GM23338 (cell line): ENCODE data around the gene ABCA4. TPM values are rescaled to one million over a fixed set of nuclear protein-coding genes. Genes with fewer than 3 reads are reported as not detected.
A peak's percentile ranks its signal among the peaks of the same experiment; 100 is the strongest.

Source experiments
- ATAC-seq: fragments of 200-7000 bp; cut with Tn5 transposase; 3 replicates; pipeline ENCODE4 v1.9.1; 2020
- DNase-seq: peaks from one replicate; pipeline ENCODE4 v3.0.0-alpha.2; 2015; ENCODE audit warnings: low spot score
- H2AFZ ChIP-seq: fragments of 200-600 bp; sonication (generic); 2 replicates; pipeline ENCODE4 v1.8.0; 2016; ENCODE audit warnings: antibody characterized with exemption, mild to moderate bottlenecking, moderate library complexity
- H3F3A ChIP-seq: fragments of 200-600 bp; sonication (generic); replicated peaks from 2 replicates; pipeline ENCODE4 v1.8.0; 2017; ENCODE audit warnings: antibody characterized with exemption, mixed run types, low read depth
- H3K27ac ChIP-seq: fragments of 200-600 bp; sonication (generic); 2 replicates; pipeline ENCODE4 v1.6.1; 2016; ENCODE audit warnings: low read depth
- H3K27me3 ChIP-seq: fragments of 200-600 bp; sonication (generic); 2 replicates; pipeline ENCODE4 v1.8.0; 2016; ENCODE audit warnings: mild to moderate bottlenecking, mixed run types, moderate library complexity; ENCODE audit not compliant: insufficient read depth
- H3K36me3 ChIP-seq: fragments of 200-600 bp; sonication (generic); 2 replicates; pipeline ENCODE4 v1.8.0; 2016; ENCODE audit warnings: mild to moderate bottlenecking; ENCODE audit not compliant: insufficient read depth
- H3K4me1 ChIP-seq: fragments of 200-600 bp; sonication (generic); 2 replicates; pipeline ENCODE4 v1.8.0; 2016; ENCODE audit warnings: mild to moderate bottlenecking, moderate library complexity; ENCODE audit not compliant: insufficient read depth
- H3K4me2 ChIP-seq: fragments of 200-600 bp; sonication (generic); 2 replicates; pipeline ENCODE4 v1.7.1; 2017; ENCODE audit warnings: mixed run types
- H3K4me3 ChIP-seq: fragments of 200-600 bp; sonication (generic); 2 replicates; pipeline ENCODE4 v1.6.1; 2016; ENCODE audit warnings: mixed run types
- H3K79me2 ChIP-seq: fragments of 200-600 bp; sonication (generic); replicated peaks from 2 replicates; pipeline ENCODE4 v1.8.0; 2017; ENCODE audit warnings: mild to moderate bottlenecking; ENCODE audit not compliant: insufficient read depth
- H3K9me2 ChIP-seq: fragments of 200-600 bp; sonication (generic); 2 replicates; pipeline ENCODE4 v1.8.0; 2017; ENCODE audit not compliant: insufficient read depth
- H4K20me1 ChIP-seq: fragments of 200-600 bp; sonication (generic); replicated peaks from 2 replicates; pipeline ENCODE4 v1.8.0; 2017; ENCODE audit warnings: mild to moderate bottlenecking; ENCODE audit not compliant: insufficient read depth
- H3K27ac Mint-ChIP-seq: 2 replicates; pipeline ENCODE4 v1.8.0; 2020; ENCODE audit warnings: inconsistent platforms, mild to moderate bottlenecking, moderate library complexity, mixed read lengths
- H3K27me3 Mint-ChIP-seq: 3 replicates; pipeline ENCODE4 v1.8.0; 2022; ENCODE audit warnings: low read depth, mild to moderate bottlenecking, moderate library complexity, mixed read lengths, inconsistent platforms; ENCODE audit not compliant: insufficient read depth, poor library complexity
- H3K36me3 Mint-ChIP-seq: 3 replicates; pipeline ENCODE4 v1.8.0; 2021; ENCODE audit warnings: low read depth, mild to moderate bottlenecking, inconsistent platforms, moderate library complexity, mixed read lengths
- H3K4me1 Mint-ChIP-seq: 3 replicates; pipeline ENCODE4 v1.8.0; 2020; ENCODE audit warnings: mild to moderate bottlenecking, inconsistent platforms, mixed read lengths
- H3K4me3 Mint-ChIP-seq: 3 replicates; pipeline ENCODE4 v1.8.0; 2021; ENCODE audit warnings: moderate library complexity, mild to moderate bottlenecking, inconsistent platforms, mixed read lengths
- H3K9me3 Mint-ChIP-seq: 3 replicates; pipeline ENCODE4 v1.8.0; 2020; ENCODE audit warnings: moderate library complexity, mild to moderate bottlenecking, inconsistent platforms, mixed read lengths
- CREB1 ChIP-seq: fragments of 250-450 bp; sonication (Bioruptor Pico); IDR thresholded peaks from 2 replicates; pipeline ENCODE4 v1.5.0; 2020; ENCODE audit warnings: low read depth, mild to moderate bottlenecking, moderate library complexity
- EZH2 ChIP-seq: fragments of 200-600 bp; sonication (generic); IDR thresholded peaks from one replicate; pipeline ENCODE4 v1.8.0; 2017; ENCODE audit warnings: antibody characterized with exemption, mild to moderate bottlenecking, low read depth; ENCODE audit not compliant: unreplicated experiment
- EZH2phosphoT487 ChIP-seq: fragments of 200-600 bp; sonication (generic); IDR thresholded peaks from one replicate; pipeline ENCODE4 v1.8.1; 2018; ENCODE audit warnings: antibody characterized with exemption; ENCODE audit not compliant: unreplicated experiment
- JUNB ChIP-seq: IDR thresholded peaks from one replicate; pipeline ENCODE4 v1.6.1; 2016; ENCODE audit warnings: antibody characterized with exemption; ENCODE audit not compliant: unreplicated experiment
- NANOG ChIP-seq: IDR thresholded peaks from 2 replicates; pipeline ENCODE4 v1.6.1; 2016; ENCODE audit warnings: antibody characterized with exemption, borderline replicate concordance
- POLR2AphosphoS5 ChIP-seq: IDR thresholded peaks from 2 replicates; pipeline ENCODE4 v1.6.1; 2016; ENCODE audit warnings: antibody characterized with exemption, low read depth
- STAT1 ChIP-seq: IDR thresholded peaks from one replicate; pipeline ENCODE4 v1.6.1; 2016; ENCODE audit warnings: antibody characterized with exemption; ENCODE audit not compliant: unreplicated experiment
- ZNF114 ChIP-seq: fragments of 250-450 bp; sonication (Bioruptor Pico); IDR thresholded peaks from 2 replicates; pipeline ENCODE4 v1.5.0; 2020; ENCODE audit warnings: mild to moderate bottlenecking, moderate library complexity
- ZNF331 ChIP-seq: fragments of 250-450 bp; sonication (Bioruptor Pico); IDR thresholded peaks from 2 replicates; pipeline ENCODE4 v1.5.0; 2020; ENCODE audit warnings: low read depth, mild to moderate bottlenecking, moderate library complexity
- polyA plus RNA-seq: library from polyadenylated mRNA; unstranded; fragments of >200 nt; fragmentation: Nextera tagmentation; extraction: Ambion mirVana; gene quantifications from 2 replicates; pipeline ENCODE4 v1.2.1, GENCODE V29; 2016
- total RNA-seq: library from RNA; depleted of rRNA; stranded (reverse); fragments of >200 nt; shearing (Covaris generic); gene quantifications from 2 replicates; pipeline ENCODE4 v1.2.3, GENCODE V29; 2014
- TF ChIP-seq, protein P1 (sequence below): IDR thresholded peaks from one replicate; pipeline ENCODE4 v1.6.1; 2018; ENCODE audit warnings: antibody characterized with exemption; ENCODE audit not compliant: unreplicated experiment
- TF ChIP-seq, protein P2 (sequence below): IDR thresholded peaks from 2 replicates; pipeline ENCODE4 v1.6.1; 2016; ENCODE audit warnings: antibody characterized with exemption
- TF ChIP-seq, protein P3 (sequence below): fragments of 250-450 bp; sonication (Bioruptor Pico); IDR thresholded peaks from 2 replicates; pipeline ENCODE4 v1.5.0; 2020; ENCODE audit warnings: mild to moderate bottlenecking, moderate library complexity

ABCA4 gene
- total and polyA plus RNA-seq, 2 experiments from 2014 or later = not detected

DNA sequence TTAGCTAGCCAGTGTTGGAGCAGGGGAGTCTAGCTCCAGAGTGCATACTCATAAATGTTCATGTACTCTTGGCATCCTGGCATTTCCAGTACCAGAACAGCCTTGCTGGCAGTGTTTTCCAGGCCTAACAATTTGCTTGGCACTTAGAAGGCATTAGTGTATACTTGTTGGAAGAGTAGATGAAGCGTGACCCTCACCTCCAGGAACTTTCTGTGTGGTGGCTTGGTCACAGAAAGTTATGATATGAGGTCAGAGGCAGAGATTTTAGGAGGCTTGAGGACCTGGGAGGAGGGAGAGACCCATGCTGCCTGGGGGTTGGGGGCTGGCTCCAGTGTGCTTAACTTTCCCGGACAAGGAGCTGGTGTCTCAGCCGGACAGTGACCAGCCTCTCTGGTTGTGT is 159.0 kb downstream of the ABCA4 start (continued):
- TF ChIP-seq POLR2AphosphoS5 (no peak), CREB1 (CRISPR knock-in tag) (no peak), ZNF331 (no peak), STAT1 (no peak), ZNF114 (CRISPR knock-in tag) (no peak), EZH2 (no peak), NANOG (no peak), EZH2phosphoT487 (no peak)
- TF ChIP-seq, protein P1, sequence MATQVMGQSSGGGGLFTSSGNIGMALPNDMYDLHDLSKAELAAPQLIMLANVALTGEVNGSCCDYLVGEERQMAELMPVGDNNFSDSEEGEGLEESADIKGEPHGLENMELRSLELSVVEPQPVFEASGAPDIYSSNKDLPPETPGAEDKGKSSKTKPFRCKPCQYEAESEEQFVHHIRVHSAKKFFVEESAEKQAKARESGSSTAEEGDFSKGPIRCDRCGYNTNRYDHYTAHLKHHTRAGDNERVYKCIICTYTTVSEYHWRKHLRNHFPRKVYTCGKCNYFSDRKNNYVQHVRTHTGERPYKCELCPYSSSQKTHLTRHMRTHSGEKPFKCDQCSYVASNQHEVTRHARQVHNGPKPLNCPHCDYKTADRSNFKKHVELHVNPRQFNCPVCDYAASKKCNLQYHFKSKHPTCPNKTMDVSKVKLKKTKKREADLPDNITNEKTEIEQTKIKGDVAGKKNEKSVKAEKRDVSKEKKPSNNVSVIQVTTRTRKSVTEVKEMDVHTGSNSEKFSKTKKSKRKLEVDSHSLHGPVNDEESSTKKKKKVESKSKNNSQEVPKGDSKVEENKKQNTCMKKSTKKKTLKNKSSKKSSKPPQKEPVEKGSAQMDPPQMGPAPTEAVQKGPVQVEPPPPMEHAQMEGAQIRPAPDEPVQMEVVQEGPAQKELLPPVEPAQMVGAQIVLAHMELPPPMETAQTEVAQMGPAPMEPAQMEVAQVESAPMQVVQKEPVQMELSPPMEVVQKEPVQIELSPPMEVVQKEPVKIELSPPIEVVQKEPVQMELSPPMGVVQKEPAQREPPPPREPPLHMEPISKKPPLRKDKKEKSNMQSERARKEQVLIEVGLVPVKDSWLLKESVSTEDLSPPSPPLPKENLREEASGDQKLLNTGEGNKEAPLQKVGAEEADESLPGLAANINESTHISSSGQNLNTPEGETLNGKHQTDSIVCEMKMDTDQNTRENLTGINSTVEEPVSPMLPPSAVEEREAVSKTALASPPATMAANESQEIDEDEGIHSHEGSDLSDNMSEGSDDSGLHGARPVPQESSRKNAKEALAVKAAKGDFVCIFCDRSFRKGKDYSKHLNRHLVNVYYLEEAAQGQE = no peak

DNA sequence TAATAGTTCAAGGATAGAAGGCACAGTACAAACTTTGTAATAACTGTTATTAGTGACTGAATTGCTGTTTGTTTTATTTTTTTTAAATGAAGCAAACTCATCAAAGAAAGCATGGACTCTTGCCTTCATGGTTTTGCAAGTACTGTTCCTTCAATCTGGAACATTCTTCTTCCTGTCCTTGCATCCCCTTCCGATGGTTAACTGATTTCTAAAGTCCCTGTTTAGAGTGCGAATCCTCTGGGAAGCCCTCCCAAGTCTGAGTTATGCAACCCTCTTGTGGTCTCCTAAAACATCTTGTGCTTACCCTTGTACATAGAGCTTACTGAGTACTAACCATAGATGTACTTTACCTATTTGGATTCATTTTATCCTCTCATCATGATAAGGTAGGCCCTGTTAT is 159.5 kb downstream of the ABCA4 start:
- 0 out of 2 replicates have a peak overlapping the region, but pooled peaks have one; percentile 1 for H2AFZ ChIP-seq
- H4K20me1 ChIP-seq = no peaks in the 10 kb centered on the region
- H3K27ac Mint-ChIP-seq = no peak overlapping the region
- H3K4me3 ChIP-seq = no peak overlapping the region
- peaks cover 1% of the 10 kb centered on the region for H3K27me3 Mint-ChIP-seq
- no peaks in the 10 kb centered on the region for H3K36me3 ChIP-seq
- ATAC-seq (no peak), DNase-seq (no peak)
- H3K9me2 ChIP-seq = 0 out of 2 replicates have a peak, but pooled peaks cover 8% of the 10 kb centered on the region
- H3K4me1 ChIP-seq = no peaks in the 10 kb centered on the region
- no peaks in the 10 kb centered on the region for H3F3A ChIP-seq
- no peaks in the 10 kb centered on the region for H3K4me1 Mint-ChIP-seq
- no peak overlapping the region for H3K27ac ChIP-seq
- no peaks in the 10 kb centered on the region for H3K79me2 ChIP-seq
- no peaks in the 10 kb centered on the region; the same call in 2 of the 3 replicates for H3K36me3 Mint-ChIP-seq
- H3K4me3 Mint-ChIP-seq = no peak overlapping the region
- H3K27me3 ChIP-seq = no peaks in the 10 kb centered on the region
- H3K4me2 ChIP-seq = no peak overlapping the region
- H3K9me3 Mint-ChIP-seq = no peaks in the 10 kb centered on the region; the same call in 2 of the 3 replicates
- no peak for TF ChIP-seq STAT1
- no peak for TF ChIP-seq EZH2
- no peak for TF ChIP-seq POLR2AphosphoS5
- no peak for TF ChIP-seq NANOG
- no peak for TF ChIP-seq ZNF114 (CRISPR knock-in tag)
- TF ChIP-seq EZH2phosphoT487 = no peak
- TF ChIP-seq, protein P2, sequence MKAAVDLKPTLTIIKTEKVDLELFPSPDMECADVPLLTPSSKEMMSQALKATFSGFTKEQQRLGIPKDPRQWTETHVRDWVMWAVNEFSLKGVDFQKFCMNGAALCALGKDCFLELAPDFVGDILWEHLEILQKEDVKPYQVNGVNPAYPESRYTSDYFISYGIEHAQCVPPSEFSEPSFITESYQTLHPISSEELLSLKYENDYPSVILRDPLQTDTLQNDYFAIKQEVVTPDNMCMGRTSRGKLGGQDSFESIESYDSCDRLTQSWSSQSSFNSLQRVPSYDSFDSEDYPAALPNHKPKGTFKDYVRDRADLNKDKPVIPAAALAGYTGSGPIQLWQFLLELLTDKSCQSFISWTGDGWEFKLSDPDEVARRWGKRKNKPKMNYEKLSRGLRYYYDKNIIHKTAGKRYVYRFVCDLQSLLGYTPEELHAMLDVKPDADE = no peak
- no peak for TF ChIP-seq CREB1 (CRISPR knock-in tag)
- TF ChIP-seq JUNB = no peak
- TF ChIP-seq, protein P3, sequence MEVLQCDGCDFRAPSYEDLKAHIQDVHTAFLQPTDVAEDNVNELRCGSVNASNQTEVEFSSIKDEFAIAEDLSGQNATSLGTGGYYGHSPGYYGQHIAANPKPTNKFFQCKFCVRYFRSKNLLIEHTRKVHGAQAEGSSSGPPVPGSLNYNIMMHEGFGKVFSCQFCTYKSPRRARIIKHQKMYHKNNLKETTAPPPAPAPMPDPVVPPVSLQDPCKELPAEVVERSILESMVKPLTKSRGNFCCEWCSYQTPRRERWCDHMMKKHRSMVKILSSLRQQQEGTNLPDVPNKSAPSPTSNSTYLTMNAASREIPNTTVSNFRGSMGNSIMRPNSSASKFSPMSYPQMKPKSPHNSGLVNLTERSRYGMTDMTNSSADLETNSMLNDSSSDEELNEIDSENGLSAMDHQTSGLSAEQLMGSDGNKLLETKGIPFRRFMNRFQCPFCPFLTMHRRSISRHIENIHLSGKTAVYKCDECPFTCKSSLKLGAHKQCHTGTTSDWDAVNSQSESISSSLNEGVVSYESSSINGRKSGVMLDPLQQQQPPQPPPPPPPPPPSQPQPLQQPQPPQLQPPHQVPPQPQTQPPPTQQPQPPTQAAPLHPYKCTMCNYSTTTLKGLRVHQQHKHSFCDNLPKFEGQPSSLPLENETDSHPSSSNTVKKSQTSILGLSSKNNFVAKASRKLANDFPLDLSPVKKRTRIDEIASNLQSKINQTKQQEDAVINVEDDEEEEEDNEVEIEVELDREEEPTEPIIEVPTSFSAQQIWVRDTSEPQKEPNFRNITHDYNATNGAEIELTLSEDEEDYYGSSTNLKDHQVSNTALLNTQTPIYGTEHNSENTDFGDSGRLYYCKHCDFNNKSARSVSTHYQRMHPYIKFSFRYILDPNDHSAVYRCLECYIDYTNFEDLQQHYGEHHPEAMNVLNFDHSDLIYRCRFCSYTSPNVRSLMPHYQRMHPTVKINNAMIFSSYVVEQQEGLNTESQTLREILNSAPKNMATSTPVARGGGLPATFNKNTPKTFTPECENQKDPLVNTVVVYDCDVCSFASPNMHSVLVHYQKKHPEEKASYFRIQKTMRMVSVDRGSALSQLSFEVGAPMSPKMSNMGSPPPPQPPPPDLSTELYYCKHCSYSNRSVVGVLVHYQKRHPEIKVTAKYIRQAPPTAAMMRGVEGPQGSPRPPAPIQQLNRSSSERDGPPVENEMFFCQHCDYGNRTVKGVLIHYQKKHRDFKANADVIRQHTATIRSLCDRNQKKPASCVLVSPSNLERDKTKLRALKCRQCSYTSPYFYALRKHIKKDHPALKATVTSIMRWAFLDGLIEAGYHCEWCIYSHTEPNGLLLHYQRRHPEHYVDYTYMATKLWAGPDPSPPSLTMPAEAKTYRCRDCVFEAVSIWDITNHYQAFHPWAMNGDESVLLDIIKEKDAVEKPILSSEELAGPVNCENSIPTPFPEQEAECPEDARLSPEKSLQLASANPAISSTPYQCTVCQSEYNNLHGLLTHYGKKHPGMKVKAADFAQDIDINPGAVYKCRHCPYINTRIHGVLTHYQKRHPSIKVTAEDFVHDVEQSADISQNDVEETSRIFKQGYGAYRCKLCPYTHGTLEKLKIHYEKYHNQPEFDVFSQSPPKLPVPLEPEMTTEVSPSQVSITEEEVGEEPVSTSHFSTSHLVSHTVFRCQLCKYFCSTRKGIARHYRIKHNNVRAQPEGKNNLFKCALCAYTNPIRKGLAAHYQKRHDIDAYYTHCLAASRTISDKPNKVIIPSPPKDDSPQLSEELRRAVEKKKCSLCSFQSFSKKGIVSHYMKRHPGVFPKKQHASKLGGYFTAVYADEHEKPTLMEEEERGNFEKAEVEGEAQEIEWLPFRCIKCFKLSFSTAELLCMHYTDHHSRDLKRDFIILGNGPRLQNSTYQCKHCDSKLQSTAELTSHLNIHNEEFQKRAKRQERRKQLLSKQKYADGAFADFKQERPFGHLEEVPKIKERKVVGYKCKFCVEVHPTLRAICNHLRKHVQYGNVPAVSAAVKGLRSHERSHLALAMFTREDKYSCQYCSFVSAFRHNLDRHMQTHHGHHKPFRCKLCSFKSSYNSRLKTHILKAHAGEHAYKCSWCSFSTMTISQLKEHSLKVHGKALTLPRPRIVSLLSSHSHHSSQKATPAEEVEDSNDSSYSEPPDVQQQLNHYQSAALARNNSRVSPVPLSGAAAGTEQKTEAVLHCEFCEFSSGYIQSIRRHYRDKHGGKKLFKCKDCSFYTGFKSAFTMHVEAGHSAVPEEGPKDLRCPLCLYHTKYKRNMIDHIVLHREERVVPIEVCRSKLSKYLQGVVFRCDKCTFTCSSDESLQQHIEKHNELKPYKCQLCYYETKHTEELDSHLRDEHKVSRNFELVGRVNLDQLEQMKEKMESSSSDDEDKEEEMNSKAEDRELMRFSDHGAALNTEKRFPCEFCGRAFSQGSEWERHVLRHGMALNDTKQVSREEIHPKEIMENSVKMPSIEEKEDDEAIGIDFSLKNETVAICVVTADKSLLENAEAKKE (CRISPR knock-in tag) = no peak
- TF ChIP-seq ZNF331 = no peak
